ENCODE results near the gene SLC25A33.

- TF ChIP-seq CTCF (IDR thresholded peaks at IDR 0.05), result no peak
- TF ChIP-seq ELF4 (CRISPR knock-in tag; IDR thresholded peaks at IDR 0.05; ENCODE audit: low read depth), result no peak
- TF ChIP-seq JUN (CRISPR knock-in tag; IDR thresholded peaks at IDR 0.05), result no peak
- TF ChIP-seq SP1 (CRISPR knock-in tag; conservative IDR thresholded peaks at IDR 0.05), result no peak
- TF ChIP-seq, protein P1, sequence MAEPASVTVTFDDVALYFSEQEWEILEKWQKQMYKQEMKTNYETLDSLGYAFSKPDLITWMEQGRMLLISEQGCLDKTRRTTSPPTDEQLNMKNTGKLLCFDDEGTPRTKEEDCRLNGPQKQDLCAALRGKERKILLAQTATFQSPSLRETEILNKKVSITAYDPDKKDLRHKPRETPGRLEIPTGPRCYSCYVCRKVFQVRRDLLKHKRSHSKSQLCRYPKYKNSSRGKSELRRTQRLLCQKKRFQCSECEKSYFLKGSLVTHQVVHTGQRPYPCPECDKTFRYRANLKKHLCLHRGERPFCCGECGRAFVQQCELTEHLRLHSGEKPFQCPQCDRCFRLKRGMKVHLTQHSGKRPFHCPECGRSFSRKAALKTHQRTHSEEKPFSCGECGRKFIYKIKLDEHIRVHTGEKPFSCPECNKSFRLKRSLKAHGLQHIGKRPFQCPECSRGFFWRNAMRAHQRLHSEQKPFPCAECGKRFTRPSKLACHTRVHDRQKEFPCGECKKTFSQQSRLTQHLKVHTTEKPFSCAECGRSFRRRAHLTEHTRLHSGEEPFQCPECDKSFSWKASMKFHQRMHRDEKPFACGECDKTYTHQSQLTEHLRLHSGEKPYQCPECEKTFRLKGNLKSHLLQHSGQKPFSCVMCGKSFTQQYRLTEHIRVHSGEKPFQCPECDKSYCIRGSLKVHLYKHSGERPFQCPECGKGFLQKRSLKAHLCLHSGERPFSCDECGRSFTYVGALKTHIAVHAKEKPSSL (CRISPR knock-in tag; conservative IDR thresholded peaks at IDR 0.05), result no peak
- TF ChIP-seq, protein P2, sequence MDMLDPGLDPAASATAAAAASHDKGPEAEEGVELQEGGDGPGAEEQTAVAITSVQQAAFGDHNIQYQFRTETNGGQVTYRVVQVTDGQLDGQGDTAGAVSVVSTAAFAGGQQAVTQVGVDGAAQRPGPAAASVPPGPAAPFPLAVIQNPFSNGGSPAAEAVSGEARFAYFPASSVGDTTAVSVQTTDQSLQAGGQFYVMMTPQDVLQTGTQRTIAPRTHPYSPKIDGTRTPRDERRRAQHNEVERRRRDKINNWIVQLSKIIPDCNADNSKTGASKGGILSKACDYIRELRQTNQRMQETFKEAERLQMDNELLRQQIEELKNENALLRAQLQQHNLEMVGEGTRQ (CRISPR knock-in tag; IDR thresholded peaks at IDR 0.05), result no peak
- no peak for TF ChIP-seq RELA (CRISPR knock-in tag; IDR thresholded peaks at IDR 0.05; ENCODE audit: borderline replicate concordance)
- no peak for TF ChIP-seq ZNF121 (CRISPR knock-in tag; IDR thresholded peaks at IDR 0.05)
- no peak for TF ChIP-seq USF1 (CRISPR knock-in tag; IDR thresholded peaks at IDR 0.05)
- no peak for TF ChIP-seq FOXK1 (CRISPR knock-in tag; IDR thresholded peaks at IDR 0.05)
- TF ChIP-seq, protein P3, sequence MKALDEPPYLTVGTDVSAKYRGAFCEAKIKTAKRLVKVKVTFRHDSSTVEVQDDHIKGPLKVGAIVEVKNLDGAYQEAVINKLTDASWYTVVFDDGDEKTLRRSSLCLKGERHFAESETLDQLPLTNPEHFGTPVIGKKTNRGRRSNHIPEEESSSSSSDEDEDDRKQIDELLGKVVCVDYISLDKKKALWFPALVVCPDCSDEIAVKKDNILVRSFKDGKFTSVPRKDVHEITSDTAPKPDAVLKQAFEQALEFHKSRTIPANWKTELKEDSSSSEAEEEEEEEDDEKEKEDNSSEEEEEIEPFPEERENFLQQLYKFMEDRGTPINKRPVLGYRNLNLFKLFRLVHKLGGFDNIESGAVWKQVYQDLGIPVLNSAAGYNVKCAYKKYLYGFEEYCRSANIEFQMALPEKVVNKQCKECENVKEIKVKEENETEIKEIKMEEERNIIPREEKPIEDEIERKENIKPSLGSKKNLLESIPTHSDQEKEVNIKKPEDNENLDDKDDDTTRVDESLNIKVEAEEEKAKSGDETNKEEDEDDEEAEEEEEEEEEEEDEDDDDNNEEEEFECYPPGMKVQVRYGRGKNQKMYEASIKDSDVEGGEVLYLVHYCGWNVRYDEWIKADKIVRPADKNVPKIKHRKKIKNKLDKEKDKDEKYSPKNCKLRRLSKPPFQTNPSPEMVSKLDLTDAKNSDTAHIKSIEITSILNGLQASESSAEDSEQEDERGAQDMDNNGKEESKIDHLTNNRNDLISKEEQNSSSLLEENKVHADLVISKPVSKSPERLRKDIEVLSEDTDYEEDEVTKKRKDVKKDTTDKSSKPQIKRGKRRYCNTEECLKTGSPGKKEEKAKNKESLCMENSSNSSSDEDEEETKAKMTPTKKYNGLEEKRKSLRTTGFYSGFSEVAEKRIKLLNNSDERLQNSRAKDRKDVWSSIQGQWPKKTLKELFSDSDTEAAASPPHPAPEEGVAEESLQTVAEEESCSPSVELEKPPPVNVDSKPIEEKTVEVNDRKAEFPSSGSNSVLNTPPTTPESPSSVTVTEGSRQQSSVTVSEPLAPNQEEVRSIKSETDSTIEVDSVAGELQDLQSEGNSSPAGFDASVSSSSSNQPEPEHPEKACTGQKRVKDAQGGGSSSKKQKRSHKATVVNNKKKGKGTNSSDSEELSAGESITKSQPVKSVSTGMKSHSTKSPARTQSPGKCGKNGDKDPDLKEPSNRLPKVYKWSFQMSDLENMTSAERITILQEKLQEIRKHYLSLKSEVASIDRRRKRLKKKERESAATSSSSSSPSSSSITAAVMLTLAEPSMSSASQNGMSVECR (CRISPR knock-in tag; IDR thresholded peaks at IDR 0.05; ENCODE audit: borderline replicate concordance), result no peak
- no peak for TF ChIP-seq NFYB (CRISPR knock-in tag; conservative IDR thresholded peaks at IDR 0.05; ENCODE audit: low read depth)
- TF ChIP-seq ZBTB43 (CRISPR knock-in tag; IDR thresholded peaks at IDR 0.05), result no peak
- TF ChIP-seq, protein P4, sequence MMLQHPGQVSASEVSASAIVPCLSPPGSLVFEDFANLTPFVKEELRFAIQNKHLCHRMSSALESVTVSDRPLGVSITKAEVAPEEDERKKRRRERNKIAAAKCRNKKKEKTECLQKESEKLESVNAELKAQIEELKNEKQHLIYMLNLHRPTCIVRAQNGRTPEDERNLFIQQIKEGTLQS (CRISPR knock-in tag; conservative IDR thresholded peaks at IDR 0.05), result no peak
These were observed 86.9 kb downstream of the SLC25A33 start for GRCh38 chr1:9626201-9626608.

Measured in WTC11 (cell line).